HepG2 (cell line): ENCODE data around the gene ANGPTL7. TPM values are rescaled to one million over a fixed set of nuclear protein-coding genes. Genes with fewer than 3 reads are reported as not detected.

ENCODE experiments used
- ATAC-seq: fragments of 200-7000 bp; cut with Tn5 transposase; 3 replicates; pipeline ENCODE4 v1.9.1; 2020; ENCODE audit warnings: mild to moderate bottlenecking, moderate library complexity
- BruUV-seq: library from RNA; stranded (reverse); fragments of 400-500 nt; replicated peaks from 2 replicates; lab custom pipeline; 2021; lab: Mats Ljungman, UMichigan
- CTCF ChIA-PET: fragments of 300-600 bp; formaldehyde crosslinking; extraction: SDS; loops from one replicate; lab custom pipeline; 2021; ENCODE audit warnings: low total read pairs, inconsistent platforms, low intra/inter-chr PET ratio; lab: Yijun Ruan, JAX
- POLR2A ChIA-PET: fragments of 350-600 bp; sonication (Branson Sonifier 250); formaldehyde crosslinking; loops from one replicate; lab custom pipeline; 2020; ENCODE audit warnings: antibody characterized with exemption, inconsistent platforms; lab: Yijun Ruan, JAX
- DNase-seq: peaks from one replicate; pipeline ENCODE4 v3.0.0-alpha.2; 2015; ENCODE audit warnings: low spot score
- FAIRE-seq: peaks from 3 replicates; lab custom pipeline; 2011; peaks lifted over from hg19 to GRCh38; lab: Jason Lieb, UNC
- H2AFZ ChIP-seq: one replicate; pipeline ENCODE4 v1.6.1; 2011; ENCODE audit warnings: low read length, inconsistent platforms
- H3K27ac ChIP-seq: fragments of 300-600 bp; 3 replicates; pipeline ENCODE4 v1.8.0; 2011; ENCODE audit warnings: mixed run types, mild to moderate bottlenecking, mixed read lengths, low read length, inconsistent platforms; ENCODE audit not compliant: insufficient read depth; ENCODE audit errors: extremely low read length
- H3K27me3 ChIP-seq, 2 experiments: fragments of 200-600 bp in 1 of 2; 2 replicates in 1 of 2; 3 replicates in 1 of 2; pipeline versions ENCODE4 v1.6.0 to v1.8.0; 2011; ENCODE audit warnings: low read length in 2 of 2, mild to moderate bottlenecking in 2 of 2, moderate library complexity in 2 of 2, inconsistent platforms in 1 of 2; ENCODE audit not compliant: insufficient read depth in 2 of 2, control insufficient read depth in 1 of 2
- H3K36me3 ChIP-seq, 2 experiments: fragments of 200-600 bp in 1 of 2; replicated peaks in 1 of 2; 2 replicates in 1 of 2; 3 replicates in 1 of 2; pipeline versions ENCODE4 v1.5.1 to v1.8.0; 2011; ENCODE audit warnings: low read length in 2 of 2, inconsistent platforms in 1 of 2; ENCODE audit not compliant: insufficient read depth in 2 of 2, control insufficient read depth in 1 of 2
- H3K4me1 ChIP-seq: 2 replicates; pipeline ENCODE4 v1.5.1; 2012; ENCODE audit warnings: low read length, inconsistent platforms; ENCODE audit not compliant: insufficient read depth
- H3K4me2 ChIP-seq: 2 replicates; pipeline ENCODE4 v1.6.0; 2011; ENCODE audit warnings: low read depth, low read length, inconsistent platforms
- H3K4me3 ChIP-seq, 3 experiments: fragments of 200-600 bp in 1 of 3; sonication (generic), shearing (Covaris generic) in 1 of 3; replicated peaks in 1 of 3; 2 replicates each; pipeline ENCODE4 v1.5.1; 2011 to 2016; ENCODE audit warnings: low read length in 3 of 3, inconsistent platforms in 2 of 3, low read depth in 2 of 3, mild to moderate bottlenecking in 2 of 3, control low read depth in 1 of 3, mixed read lengths in 1 of 3; ENCODE audit not compliant: insufficient read depth in 1 of 3
- H3K79me2 ChIP-seq: one replicate; pipeline ENCODE4 v1.6.1; 2011; ENCODE audit warnings: low read length, inconsistent platforms; ENCODE audit not compliant: insufficient read depth
- H3K9ac ChIP-seq: 2 replicates; pipeline ENCODE4 v1.6.0; 2011; ENCODE audit warnings: mild to moderate bottlenecking, low read depth, low read length, inconsistent platforms; ENCODE audit not compliant: insufficient read depth
- H3K9me3 ChIP-seq: 2 replicates; pipeline ENCODE4 v1.5.1; 2012; ENCODE audit warnings: mild to moderate bottlenecking, low read length
- H4K20me1 ChIP-seq: 2 replicates; pipeline ENCODE4 v1.6.0; 2011; ENCODE audit warnings: inconsistent platforms, mild to moderate bottlenecking, low read length, moderate library complexity; ENCODE audit not compliant: insufficient read depth
- BCL3 ChIP-seq: sonication (generic); formaldehyde crosslinking; IDR thresholded peaks from 2 replicates; pipeline ENCODE4 v1.5.1; 2020; ENCODE audit warnings: mild to moderate bottlenecking, missing genetic modification reagents, moderate library complexity
- CERS6 ChIP-seq: sonication (generic); formaldehyde crosslinking; IDR thresholded peaks from 2 replicates; pipeline ENCODE4 v1.5.0; 2020; ENCODE audit warnings: missing genetic modification reagents
- HDAC2 ChIP-seq: sonication (generic); formaldehyde crosslinking; IDR thresholded peaks from 2 replicates; pipeline ENCODE4 v1.4.0; 2020; ENCODE audit warnings: missing genetic modification reagents
- LBX2 ChIP-seq: sonication (generic); formaldehyde crosslinking; IDR thresholded peaks from 2 replicates; pipeline ENCODE4 v1.5.0; 2020; ENCODE audit warnings: missing genetic modification reagents, mild to moderate bottlenecking, borderline replicate concordance
- MTF1 ChIP-seq: sonication (generic); formaldehyde crosslinking; IDR thresholded peaks from 2 replicates; pipeline ENCODE4 v1.5.0; 2020; ENCODE audit warnings: missing genetic modification reagents
- PCBP1 ChIP-seq: fragments of 200-400 bp; formaldehyde crosslinking; IDR thresholded peaks from 2 replicates; pipeline ENCODE4 v1.6.1; 2017; ENCODE audit warnings: mild to moderate bottlenecking, low read depth, low read length, borderline replicate concordance
- RAD21 ChIP-seq: fragments of 450-650 bp; formaldehyde crosslinking; IDR thresholded peaks from 2 replicates; pipeline ENCODE4 v1.5.0; 2020; ENCODE audit warnings: mild to moderate bottlenecking
- RAD51 ChIP-seq: fragments of 450-650 bp; IDR thresholded peaks from 2 replicates; pipeline ENCODE4 v1.6.1; 2016; ENCODE audit warnings: borderline replicate concordance
- SIN3A ChIP-seq: IDR thresholded peaks from 2 replicates; pipeline ENCODE4 v1.6.1; 2011; ENCODE audit warnings: low read depth, mild to moderate bottlenecking, control low read depth, low read length, borderline replicate concordance
- ZBTB21 ChIP-seq: sonication (generic); formaldehyde crosslinking; IDR thresholded peaks from 2 replicates; pipeline ENCODE4 v1.4.0; 2020; ENCODE audit warnings: missing genetic modification reagents
- ZFP62 ChIP-seq: sonication (generic); formaldehyde crosslinking; IDR thresholded peaks from 2 replicates; pipeline ENCODE4 v1.4.0; 2020; ENCODE audit warnings: missing genetic modification reagents
- ZMYM2 ChIP-seq: sonication (generic); formaldehyde crosslinking; IDR thresholded peaks from 2 replicates; pipeline ENCODE4 v1.8.0; 2022; ENCODE audit warnings: mild to moderate bottlenecking, missing genetic modification reagents
- ZNF496 ChIP-seq: sonication (generic); formaldehyde crosslinking; IDR thresholded peaks from 2 replicates; pipeline ENCODE4 v1.8.1; 2023; ENCODE audit warnings: mild to moderate bottlenecking, moderate library complexity, missing genetic modification reagents; ENCODE audit not compliant: insufficient replicate concordance
- ZNF549 ChIP-seq: sonication (generic); formaldehyde crosslinking; IDR thresholded peaks from 2 replicates; pipeline ENCODE4 v1.5.0; 2020; ENCODE audit warnings: missing genetic modification reagents
- ZNF552 ChIP-seq: sonication (generic); formaldehyde crosslinking; IDR thresholded peaks from 2 replicates; pipeline ENCODE4 v1.9.0; 2022; ENCODE audit warnings: missing genetic modification reagents, mild to moderate bottlenecking, borderline replicate concordance
- ZNF574 ChIP-seq: sonication (generic); formaldehyde crosslinking; IDR thresholded peaks from 2 replicates; pipeline ENCODE4 v1.4.0; 2020; ENCODE audit warnings: missing genetic modification reagents
- ZNF598 ChIP-seq: sonication (generic); formaldehyde crosslinking; IDR thresholded peaks from 2 replicates; pipeline ENCODE4 v1.5.1; 2020; ENCODE audit warnings: mild to moderate bottlenecking, missing genetic modification reagents, borderline replicate concordance
- ZNF768 ChIP-seq: sonication (generic); formaldehyde crosslinking; IDR thresholded peaks from 2 replicates; pipeline ENCODE4 v1.4.0; 2020; ENCODE audit warnings: missing genetic modification reagents
- ZNF784 ChIP-seq: sonication (generic); formaldehyde crosslinking; IDR thresholded peaks from 2 replicates; pipeline ENCODE4 v1.5.1; 2020; ENCODE audit warnings: missing genetic modification reagents, mild to moderate bottlenecking, borderline replicate concordance
- WGBS: methylation state at CpG from one replicate; pipeline ENCODE4 v1.1.6; 2017; ENCODE audit warnings: low lambda C conversion rate; 5-methylcytosine and 5-hydroxymethylcytosine counted together
- in situ Hi-C: cut with HindIII; loops from 2 replicates; pipeline ENCODE4 v1.10.0; 2017; ENCODE audit warnings: low pct_unique_long_range_greater_than_20kb; ENCODE audit not compliant: extremely low pct_ligation_motif_present
- intact Hi-C: fragments of 100-400 bp; cut with micrococcal nuclease; formaldehyde crosslinking; loops from one replicate; pipeline ENCODE4 v1.10.0; 2022; ENCODE audit not compliant: unreplicated experiment
- polyA plus RNA-seq, 8 experiments: library from polyadenylated mRNA; depleted of rRNA in 3 of 8; stranded (reverse) in 7 of 8; unstranded in 1 of 8; fragments of >200 nt; fragmentation: Illumina TruSeq in 4 of 8; extraction: Trizol in 4 of 8; gene quantifications; 2 replicates each; pipeline versions ENCODE4 v1.2.1 to v1.2.3, GENCODE V29; 2011 to 2016; ENCODE audit warnings: low read depth in 4 of 8, missing spikeins in 1 of 8, mixed read lengths in 1 of 8; ENCODE audit not compliant: insufficient read depth in 1 of 8
- total RNA-seq, 5 experiments: library from RNA; depleted of rRNA; stranded (reverse); fragments of >200 nt; fragmentation: Illumina TruSeq; extraction: Trizol; gene quantifications; 2 replicates each; pipeline ENCODE4 v1.2.3, GENCODE V29; 2016; ENCODE audit warnings: low read depth in 1 of 5

Gene ANGPTL7
- total and polyA plus RNA-seq, 2 of the 13 experiments (the other 11 are each of a cell fraction or from before 2014, with no cell fraction given): not detected

GRCh38 chr1:11187000-11187399 lies 2.2 kb upstream of the ANGPTL7 start:
- no peak for DNase-seq
- ChIA-PET POLR2A (no interaction called here), CTCF (no interaction called here)
- intact Hi-C loops: no loop called here
- Histone ChIP-seq H2AFZ (no peak overlapping the region), H3K4me1 (no peaks in the 10 kb centered on the region), H3K4me3 (no peak overlapping the region), H3K27me3 (no peaks in the 10 kb centered on the region), H3K4me2 (no peak overlapping the region), H3K9me3 (no peaks in the 10 kb centered on the region), H4K20me1 (no peaks in the 10 kb centered on the region), H3K27ac (no peak overlapping the region), H3K9ac (no peak overlapping the region), H3K36me3 (peaks cover 3 to 52% of the 10 kb centered on the region in 2 experiments), H3K79me2 (no peaks in the 10 kb centered on the region)
- BruUV-seq: no TSS peak
- 100% methylated on average over 3 of the region's 3 CpGs for WGBS
- ATAC-seq: no peak
- in situ Hi-C loops: no loop called here
- no peak for FAIRE-seq
- TF ChIP-seq ZNF496 (no peak), LBX2 (no peak), RAD21 (CRISPR knock-in tag) (no peak), ZMYM2 (CRISPR knock-in tag) (no peak), HDAC2 (CRISPR knock-in tag) (no peak), ZNF784 (CRISPR knock-in tag) (no peak), SIN3A (no peak), ZNF768 (CRISPR knock-in tag) (no peak), ZNF552 (CRISPR knock-in tag) (no peak), PCBP1 (no peak), CERS6 (CRISPR knock-in tag) (no peak), ZBTB21 (CRISPR knock-in tag) (no peak), ZNF549 (CRISPR knock-in tag) (no peak), MTF1 (CRISPR knock-in tag) (no peak), ZNF574 (CRISPR knock-in tag) (no peak), ZNF598 (no peak), BCL3 (CRISPR knock-in tag) (no peak), RAD51 (no peak), ZFP62 (no peak)
